Measurements from ENCODE around the gene AGBL2.

AGBL2 gene

GRCh38 chr11:47661245-47661644 lies 53.9 kb downstream of the AGBL2 start:
- TF ChIP-seq CTCF (IDR thresholded peaks at IDR 0.05; ENCODE audit: insufficient read depth, missing control alignments): no peak
- DNase-seq (ENCODE audit: insufficient read length, low spot score) (no peak), FAIRE-seq (no peak)

- FAIRE-seq: no peak
Measured at GRCh38 chr11:47659276-47659675, 55.9 kb downstream of the AGBL2 start.

GRCh38 chr11:47656260-47656885 lies 58.8 kb downstream of the AGBL2 start:
- DNase-seq (ENCODE audit: insufficient read length, low spot score) (no peak), FAIRE-seq (no peak)
- no peak for TF ChIP-seq CTCF (IDR thresholded peaks at IDR 0.05; ENCODE audit: insufficient read depth, missing control alignments)

More at GRCh38 chr11:47659276-47659675, 55.9 kb downstream of the AGBL2 start:
- TF ChIP-seq CTCF (IDR thresholded peaks at IDR 0.05; ENCODE audit: insufficient read depth, missing control alignments): no peak
- DNase-seq (ENCODE audit: insufficient read length, low spot score): no peak

- no peak for FAIRE-seq
- DNase-seq (ENCODE audit: insufficient read length, low spot score): no peak
- TF ChIP-seq CTCF (IDR thresholded peaks at IDR 0.05; ENCODE audit: insufficient read depth, missing control alignments): no peak
Measured at GRCh38 chr11:47651818-47652469, 63.2 kb downstream of the AGBL2 start.

GRCh38 chr11:47649276-47649675 lies 65.9 kb downstream of the AGBL2 start:
- no peak for FAIRE-seq

GRCh38 chr11:47646019-47646418 lies 69.2 kb downstream of the AGBL2 start:
- no peak for FAIRE-seq
- no peak for TF ChIP-seq CTCF (IDR thresholded peaks at IDR 0.05; ENCODE audit: insufficient read depth, missing control alignments)
- DNase-seq (ENCODE audit: insufficient read length, low spot score): no peak

More at GRCh38 chr11:47649276-47649675, 65.9 kb downstream of the AGBL2 start:
- no peak for DNase-seq (ENCODE audit: insufficient read length, low spot score)
- no peak for TF ChIP-seq CTCF (IDR thresholded peaks at IDR 0.05; ENCODE audit: insufficient read depth, missing control alignments)

GRCh38 chr11:47645500-47645899 lies 69.7 kb downstream of the AGBL2 start:
- DNase-seq (ENCODE audit: insufficient read length, low spot score) (no peak), FAIRE-seq (no peak)
- no peak for TF ChIP-seq CTCF (IDR thresholded peaks at IDR 0.05; ENCODE audit: insufficient read depth, missing control alignments)
